BJ (cell line): ENCODE results near the gene CDK19. TPM values are rescaled to one million over a fixed set of nuclear protein-coding genes. Genes with fewer than 3 reads are reported as not detected.
"Not testable (repeated sequence)": the region's sequence is repeated elsewhere in the genome, so short reads cannot be mapped to it uniquely, and the experiment has no call there.

Experiments used
- CTCF ChIA-PET: fragments of 350-600 bp; formaldehyde crosslinking; extraction: SDS; loops from one replicate; lab custom pipeline; 2021; ENCODE audit warnings: antibody characterized with exemption, inconsistent platforms; lab: Yijun Ruan, JAX
- POLR2A ChIA-PET: fragments of 300-600 bp; sonication (Branson Sonifier 250); formaldehyde crosslinking; extraction: SDS; loops from one replicate; lab custom pipeline; 2021; ENCODE audit warnings: antibody characterized with exemption; lab: Charles Lee
- DNase-seq: peaks from one replicate; pipeline ENCODE4 v3.0.0-alpha.2; 2011; ENCODE audit warnings: low read depth
- H3K27me3 ChIP-seq: 2 replicates; pipeline ENCODE4 v1.6.0; 2011; ENCODE audit warnings: low read length; ENCODE audit not compliant: control insufficient read depth, insufficient read depth
- H3K36me3 ChIP-seq: 2 replicates; pipeline ENCODE4 v1.5.1; 2011; ENCODE audit warnings: low read length; ENCODE audit not compliant: control insufficient read depth, insufficient read depth
- H3K4me3 ChIP-seq: 2 replicates; pipeline ENCODE4 v1.5.1; 2011; ENCODE audit warnings: low read depth, mild to moderate bottlenecking, control low read depth, low read length
- polyA plus RNA-seq: library from polyadenylated mRNA; depleted of rRNA; stranded (reverse); fragments of >200 nt; gene quantifications from 2 replicates; pipeline ENCODE4 v1.2.3, GENCODE V29; 2011
- TF ChIP-seq, protein P1 (sequence below): IDR thresholded peaks from 2 replicates; pipeline ENCODE4 v1.5.1; 2011; ENCODE audit warnings: low read depth, mild to moderate bottlenecking, control low read depth, inconsistent platforms, low read length, moderate library complexity; ENCODE audit not compliant: insufficient read depth

Gene CDK19
- polyA plus RNA-seq, 1 experiment = 11.5 TPM

DNA sequence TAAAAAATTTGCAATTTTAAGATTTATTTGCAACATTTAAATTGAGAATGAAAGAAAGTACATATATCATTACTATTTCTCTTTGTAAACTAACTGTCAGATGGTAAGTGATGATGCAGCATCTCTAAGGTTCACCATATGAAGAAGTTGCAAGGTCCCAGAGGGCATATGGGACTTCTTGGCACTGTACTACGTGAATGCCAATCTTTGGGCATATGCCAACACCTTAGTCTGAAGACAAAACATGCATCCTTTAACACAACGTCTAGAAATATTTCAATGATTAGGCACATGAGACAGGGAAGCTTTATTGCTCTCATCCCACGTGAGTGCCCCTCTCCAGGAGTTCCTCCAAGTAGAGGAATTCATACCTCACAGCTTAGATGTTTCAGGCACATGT, 66.8 kb downstream of the CDK19 start:
- DNase-seq = no peak
- Histone ChIP-seq H3K27me3 (no peaks in the 10 kb centered on the region), H3K4me3 (no peak overlapping the region), H3K36me3 (no peaks in the 10 kb centered on the region)
- ChIA-PET CTCF (no interaction called here), POLR2A (no interaction called here)
- TF ChIP-seq, protein P1, sequence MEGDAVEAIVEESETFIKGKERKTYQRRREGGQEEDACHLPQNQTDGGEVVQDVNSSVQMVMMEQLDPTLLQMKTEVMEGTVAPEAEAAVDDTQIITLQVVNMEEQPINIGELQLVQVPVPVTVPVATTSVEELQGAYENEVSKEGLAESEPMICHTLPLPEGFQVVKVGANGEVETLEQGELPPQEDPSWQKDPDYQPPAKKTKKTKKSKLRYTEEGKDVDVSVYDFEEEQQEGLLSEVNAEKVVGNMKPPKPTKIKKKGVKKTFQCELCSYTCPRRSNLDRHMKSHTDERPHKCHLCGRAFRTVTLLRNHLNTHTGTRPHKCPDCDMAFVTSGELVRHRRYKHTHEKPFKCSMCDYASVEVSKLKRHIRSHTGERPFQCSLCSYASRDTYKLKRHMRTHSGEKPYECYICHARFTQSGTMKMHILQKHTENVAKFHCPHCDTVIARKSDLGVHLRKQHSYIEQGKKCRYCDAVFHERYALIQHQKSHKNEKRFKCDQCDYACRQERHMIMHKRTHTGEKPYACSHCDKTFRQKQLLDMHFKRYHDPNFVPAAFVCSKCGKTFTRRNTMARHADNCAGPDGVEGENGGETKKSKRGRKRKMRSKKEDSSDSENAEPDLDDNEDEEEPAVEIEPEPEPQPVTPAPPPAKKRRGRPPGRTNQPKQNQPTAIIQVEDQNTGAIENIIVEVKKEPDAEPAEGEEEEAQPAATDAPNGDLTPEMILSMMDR = no peak

GRCh38 chr6:110746680-110747079, 68.6 kb downstream of the CDK19 start:
- no peak for DNase-seq
- POLR2A ChIA-PET = interaction anchor here (0.6 kb wide), 1 partner anchor 12 kb away, joined by 3 read pairs; no protein-coding TSS in a partner anchor

GRCh38 chr6:110744991-110745390, 70.3 kb downstream of the CDK19 start:
- Histone ChIP-seq H3K36me3 (peaks cover 2% of the 10 kb centered on the region; the same call in 1 of the 2 replicates), H3K27me3 (no peaks in the 10 kb centered on the region), H3K4me3 (no peak overlapping the region)
- TF ChIP-seq, protein P1 = no peak
- DNase-seq = no peak
- CTCF ChIA-PET = no interaction called here
- POLR2A ChIA-PET = no interaction called here

More at GRCh38 chr6:110746680-110747079, 68.6 kb downstream of the CDK19 start:
- CTCF ChIA-PET = no interaction called here
- TF ChIP-seq, protein P1 = no peak
- H3K36me3 ChIP-seq = no peaks in the 10 kb centered on the region
- H3K27me3 ChIP-seq = no peaks in the 10 kb centered on the region
- H3K4me3 ChIP-seq = no peak overlapping the region

- H3K4me3 ChIP-seq, H3K27me3 ChIP-seq, CTCF ChIA-PET, POLR2A ChIA-PET, H3K36me3 ChIP-seq, DNase-seq: not testable (repeated sequence)
These were observed 72.7 kb downstream of the CDK19 start for GRCh38 chr6:110742552-110742951.

DNA sequence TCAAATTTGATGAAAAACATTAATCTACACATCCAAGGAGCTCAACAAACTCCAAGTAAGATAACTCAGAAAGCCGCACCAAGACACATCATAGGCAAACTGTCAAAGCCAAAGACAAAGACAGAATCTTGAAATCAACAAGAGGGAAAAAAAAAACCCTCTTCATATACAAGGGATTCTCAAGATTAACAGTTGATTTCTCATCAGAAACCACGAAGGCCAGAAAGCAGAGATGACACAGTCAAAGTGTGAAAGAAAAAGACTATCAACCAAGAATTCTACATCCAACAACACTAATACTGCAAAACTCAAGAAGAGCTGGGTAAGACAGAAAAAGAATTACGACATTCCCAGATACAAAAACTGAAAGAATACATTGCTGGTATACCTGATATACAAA, 73.8 kb downstream of the CDK19 start:
- POLR2A ChIA-PET = interaction anchor here (0.5 kb wide), 1 partner anchor 42 kb away, joined by 3 read pairs; no protein-coding TSS in a partner anchor
- TF ChIP-seq, protein P1 = no peak
- Histone ChIP-seq H3K36me3 (peaks cover 2% of the 10 kb centered on the region; the same call in 1 of the 2 replicates), H3K4me3 (no peak overlapping the region), H3K27me3 (no peaks in the 10 kb centered on the region)
- DNase-seq = no peak
- CTCF ChIA-PET = interaction anchor here (0.6 kb wide), 2 partner anchors 16 to 202 kb away, joined by 3 read pairs; no protein-coding TSS in a partner anchor

- no peak for DNase-seq
- Histone ChIP-seq H3K4me3 (no peak overlapping the region), H3K27me3 (no peaks in the 10 kb centered on the region), H3K36me3 (peaks cover 4% of the 10 kb centered on the region)
- TF ChIP-seq, protein P1 = no peak
- POLR2A ChIA-PET = no interaction called here
- CTCF ChIA-PET = no interaction called here
These were observed 76.3 kb downstream of the CDK19 start for GRCh38 chr6:110738899-110739365.
